D341Med (cell line): ENCODE measurements around the gene ARPC4.
"Not testable (repeated sequence)": the region's sequence is repeated elsewhere in the genome, so short reads cannot be mapped to it uniquely, and the experiment has no call there.

Source experiments
- DNase-seq: peaks from one replicate; pipeline ENCODE4 v3.0.0; 2012; ENCODE audit warnings: low spot score

The ARPC4 gene

DNA sequence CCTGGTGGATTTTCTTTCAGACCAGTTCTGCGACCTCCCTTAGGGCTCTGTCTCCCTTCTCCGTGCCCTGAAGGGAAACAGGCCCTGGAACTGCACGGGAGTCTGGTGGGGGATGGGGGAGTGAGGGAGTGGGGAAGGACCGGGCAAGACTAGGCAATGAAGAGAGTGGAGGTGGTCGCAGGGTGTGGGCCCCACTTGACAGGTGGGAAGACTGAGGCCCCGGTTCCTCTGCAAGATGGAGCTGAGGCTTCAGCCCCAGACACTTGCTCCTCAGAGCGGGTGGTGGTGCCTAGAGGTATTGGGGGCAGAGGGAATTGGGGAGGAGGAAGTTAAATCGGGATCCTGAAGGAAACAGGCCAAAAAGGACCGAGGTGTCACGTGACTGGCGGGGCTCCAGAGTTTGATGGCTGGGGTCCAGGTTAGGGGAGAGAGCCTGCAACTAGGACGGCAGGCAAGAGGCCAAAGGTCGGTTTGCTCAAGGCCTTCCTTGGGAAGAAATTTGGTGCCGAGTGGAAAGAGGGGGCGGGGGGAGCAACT lies 22.5 kb upstream of the ARPC4 start:
- no peak for DNase-seq

DNA sequence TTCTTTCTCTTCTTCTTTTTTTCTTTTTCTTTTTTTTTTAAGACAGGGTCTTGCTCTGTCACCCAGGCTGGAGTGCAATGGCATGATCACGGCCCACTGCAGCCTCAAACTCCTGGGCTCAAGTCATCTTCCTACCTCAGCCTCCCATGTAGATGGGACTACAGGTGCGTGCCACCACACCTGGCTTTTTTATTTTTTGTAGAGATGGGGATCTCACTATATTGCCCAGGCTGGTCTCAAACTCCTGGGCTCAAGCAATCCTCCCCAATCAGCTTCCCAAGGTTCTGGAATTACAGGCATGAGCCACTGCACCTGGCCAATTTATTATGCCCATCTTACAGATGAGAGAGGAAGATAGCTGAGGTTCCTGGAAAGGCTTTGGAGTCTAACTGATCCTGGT lies 21.9 kb upstream of the ARPC4 start:
- DNase-seq: not testable (repeated sequence)

DNA sequence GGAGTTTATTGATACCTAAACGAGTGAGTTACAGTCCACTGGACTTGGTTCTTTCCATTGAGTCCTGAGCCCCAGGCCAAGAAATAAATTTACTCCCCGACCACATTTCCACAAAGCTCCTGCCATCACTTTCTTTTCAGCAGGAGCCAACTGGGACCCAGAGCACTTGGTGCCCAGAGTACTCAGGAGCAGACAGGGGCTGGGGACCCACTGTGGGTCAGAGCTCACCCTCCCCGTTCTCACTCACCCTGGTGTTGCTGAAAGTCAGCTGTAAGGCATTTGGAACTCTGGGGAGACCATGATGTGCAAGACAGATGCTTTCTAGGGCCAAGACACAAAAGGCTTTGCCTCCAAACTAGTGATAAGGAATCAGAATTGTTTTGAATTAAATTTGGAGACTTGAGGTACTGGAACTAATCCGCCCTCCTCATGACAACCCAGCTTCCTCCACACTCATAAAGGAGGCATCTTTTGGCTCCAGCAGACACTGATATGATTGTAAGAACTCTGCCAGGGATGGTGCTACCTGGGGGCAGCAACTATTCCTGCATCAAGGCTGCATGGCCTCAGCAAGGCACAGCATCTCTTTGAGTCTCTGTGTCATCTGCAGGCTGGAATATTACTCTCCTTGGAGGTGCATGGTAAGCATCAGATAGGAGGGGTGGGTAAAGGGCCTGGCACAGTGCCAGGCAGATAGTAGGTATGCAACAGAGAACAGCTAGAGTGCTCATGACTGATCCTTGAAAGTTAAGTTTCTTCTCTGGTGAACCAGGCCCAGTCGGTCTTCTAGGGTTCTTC lies 15.8 kb upstream of the ARPC4 start:
- DNase-seq: no peak

DNA sequence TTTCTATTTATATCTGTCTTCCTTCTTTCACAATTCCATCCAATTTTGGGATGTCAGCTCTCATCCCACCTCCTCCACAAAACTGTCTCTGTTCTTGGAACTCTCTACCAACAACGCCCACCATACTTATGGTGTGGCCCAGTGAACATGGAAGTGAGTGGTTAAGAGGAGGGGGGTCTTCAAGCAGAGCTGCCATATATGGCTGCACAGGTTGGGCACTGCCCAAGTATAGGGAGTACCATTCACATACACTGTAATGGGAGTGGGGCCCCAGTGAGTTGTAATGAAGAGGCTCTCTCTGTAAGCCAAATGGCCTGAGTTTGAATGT lies 15.2 kb upstream of the ARPC4 start:
- no peak for DNase-seq

DNA sequence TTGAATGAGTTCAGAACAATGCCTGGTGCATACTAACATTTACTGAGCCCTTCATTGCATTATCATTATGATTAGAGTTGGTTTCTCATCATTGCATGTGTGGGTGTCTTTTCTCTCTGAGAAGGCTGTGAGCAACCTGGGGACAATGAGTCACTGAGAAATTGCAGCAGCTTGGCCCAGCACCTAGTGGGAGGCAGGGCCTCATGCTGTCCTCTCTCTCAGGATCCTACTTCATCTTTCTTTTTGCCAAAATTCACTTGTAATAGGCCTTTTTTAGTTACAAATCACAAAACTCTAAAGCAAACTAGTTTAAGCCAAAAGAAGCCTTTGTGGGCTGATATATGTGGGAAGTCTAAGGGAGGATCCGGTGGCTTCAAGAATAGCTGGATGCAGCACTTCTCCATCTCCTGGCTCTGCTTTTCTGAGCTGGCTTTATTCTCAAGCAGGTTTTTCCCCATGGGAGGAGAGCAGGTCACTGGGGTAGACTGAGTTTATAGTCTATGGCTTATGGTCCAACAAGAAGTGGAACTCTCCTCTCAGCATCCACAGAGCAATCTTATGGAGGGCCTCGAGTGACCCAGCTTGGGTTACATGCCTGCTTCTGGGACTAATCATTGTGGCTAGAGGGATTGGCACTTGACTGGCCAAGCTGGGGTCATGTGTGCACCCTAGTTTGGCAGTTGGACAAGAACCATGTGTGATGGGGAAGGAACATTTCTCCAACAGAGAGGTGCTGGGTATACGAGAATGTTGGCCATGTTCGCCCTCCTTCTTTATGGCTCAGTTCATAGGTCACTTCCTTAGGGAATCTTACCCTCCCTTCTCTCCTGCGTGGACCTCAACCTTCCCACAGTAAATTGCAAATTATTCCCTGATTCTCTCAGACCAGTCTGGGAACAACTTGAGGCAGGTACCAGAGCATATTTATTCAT lies 14.5 kb upstream of the ARPC4 start:
- DNase-seq: no peak

DNA sequence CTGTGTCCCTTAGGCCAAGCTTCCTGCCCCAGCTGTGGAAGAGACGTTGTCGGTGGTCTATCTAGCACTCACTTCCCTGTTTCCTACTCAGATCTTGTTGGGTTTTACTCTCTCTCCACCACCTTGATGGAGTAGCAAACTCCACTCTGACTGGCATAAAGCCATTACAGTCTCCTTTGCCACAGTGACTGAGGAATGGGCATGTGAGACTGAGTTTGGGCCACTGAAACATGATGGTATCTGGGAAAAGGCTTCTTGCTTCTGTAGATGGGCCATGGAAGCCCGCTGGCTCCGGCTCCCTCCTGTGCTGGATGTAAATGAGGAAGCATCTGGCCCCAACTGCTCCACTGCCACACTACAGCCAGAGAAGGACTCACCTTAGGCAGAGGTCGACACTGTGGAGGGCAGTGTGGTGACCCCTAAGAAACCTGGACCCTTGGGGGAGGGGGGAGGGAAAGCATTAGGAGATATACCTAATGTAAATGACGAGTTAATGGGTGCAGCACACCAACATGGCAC lies 13.7 kb upstream of the ARPC4 start:
- no peak for DNase-seq

DNA sequence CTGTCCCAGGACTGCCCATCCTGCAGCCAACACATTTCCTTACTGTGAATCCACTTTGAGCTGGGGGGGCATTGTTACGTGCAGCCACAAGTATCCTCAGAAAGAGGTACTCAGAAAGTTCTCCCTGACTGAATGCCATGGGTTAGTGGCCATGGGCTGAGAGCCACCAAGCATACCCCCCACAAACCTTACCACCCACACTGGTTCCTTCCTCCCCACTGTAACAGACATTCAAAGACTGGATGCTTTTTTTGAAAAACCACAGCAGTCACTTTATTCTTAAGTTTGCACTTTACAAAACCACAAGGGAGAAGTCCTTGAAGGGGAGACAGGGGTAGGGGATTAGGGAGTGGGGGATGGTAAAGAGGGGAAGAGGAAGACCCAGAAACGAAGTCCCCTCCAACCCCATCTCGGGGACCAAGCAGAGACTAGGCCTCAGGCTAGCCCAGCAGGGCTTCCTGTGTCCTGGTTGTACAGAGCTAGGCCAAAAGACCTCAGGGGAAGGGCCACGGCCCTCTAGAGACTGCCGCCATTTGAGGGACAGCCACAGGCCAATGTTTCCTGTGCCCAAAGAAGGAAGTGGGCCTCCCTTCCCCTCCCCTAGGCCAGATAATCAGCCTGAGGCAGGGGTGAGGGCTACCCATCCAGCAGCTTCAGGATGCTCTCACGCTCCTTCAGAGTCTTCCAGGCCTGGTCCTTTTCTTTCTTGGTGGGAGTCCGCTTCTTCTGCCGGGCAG lies 13.0 kb upstream of the ARPC4 start:
- DNase-seq: no peak

DNA sequence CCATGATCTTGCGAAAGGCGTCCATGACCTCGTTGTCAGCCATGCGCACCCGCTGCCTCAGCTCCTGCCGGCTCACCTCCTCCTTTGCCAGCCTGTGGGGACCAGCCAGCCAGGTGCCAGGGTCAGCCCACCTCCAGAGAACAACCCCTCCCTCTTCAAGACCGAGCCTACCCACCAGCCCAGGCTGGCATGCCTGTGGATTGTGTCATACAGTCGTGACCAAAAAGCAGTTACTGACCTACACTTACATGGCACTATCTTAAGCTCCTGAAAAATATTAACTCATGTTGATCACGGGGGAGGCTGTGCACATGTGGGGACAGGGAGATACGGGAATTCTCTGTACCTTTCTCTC lies 12.4 kb upstream of the ARPC4 start:
- no peak for DNase-seq

DNA sequence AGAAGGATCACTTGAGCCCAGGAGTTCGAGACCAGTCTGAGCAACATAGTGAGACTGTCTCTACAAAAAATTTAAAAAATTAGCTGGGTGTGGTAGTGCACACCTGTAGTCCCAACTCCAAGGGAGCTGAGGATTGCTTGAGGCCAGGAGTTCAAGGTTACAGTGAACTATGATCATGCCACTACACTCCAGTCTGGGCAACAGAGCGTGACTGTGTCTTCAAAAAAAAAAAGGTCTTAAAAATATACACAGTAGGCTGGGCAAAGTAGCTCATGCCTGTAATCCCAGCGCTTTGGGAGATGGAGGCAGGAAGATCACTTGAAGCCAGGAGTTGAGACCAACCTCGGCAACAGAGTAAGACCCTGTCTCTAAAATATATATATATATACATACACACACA lies 12.0 kb upstream of the ARPC4 start:
- no peak for DNase-seq

DNA sequence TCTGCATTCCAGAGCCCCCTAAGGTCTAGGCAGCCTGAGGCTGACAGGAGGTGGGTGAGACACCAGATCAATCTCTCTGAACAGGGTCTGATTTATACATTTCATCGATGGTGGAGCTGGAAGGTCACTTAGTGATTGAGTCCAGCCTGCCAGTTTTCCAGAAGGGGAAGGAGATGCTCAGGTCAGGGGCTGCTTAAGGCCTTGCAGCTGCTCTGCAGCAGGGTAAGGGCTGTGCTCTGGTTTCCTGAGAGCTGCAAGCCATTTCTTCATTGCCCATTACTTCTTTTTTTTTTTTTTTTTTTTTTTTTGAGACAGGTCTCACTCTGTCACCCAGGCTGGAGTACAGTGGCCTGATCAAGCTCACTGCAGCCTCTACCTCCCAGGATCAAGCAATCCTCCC lies 11.3 kb upstream of the ARPC4 start:
- DNase-seq: no peak

DNA sequence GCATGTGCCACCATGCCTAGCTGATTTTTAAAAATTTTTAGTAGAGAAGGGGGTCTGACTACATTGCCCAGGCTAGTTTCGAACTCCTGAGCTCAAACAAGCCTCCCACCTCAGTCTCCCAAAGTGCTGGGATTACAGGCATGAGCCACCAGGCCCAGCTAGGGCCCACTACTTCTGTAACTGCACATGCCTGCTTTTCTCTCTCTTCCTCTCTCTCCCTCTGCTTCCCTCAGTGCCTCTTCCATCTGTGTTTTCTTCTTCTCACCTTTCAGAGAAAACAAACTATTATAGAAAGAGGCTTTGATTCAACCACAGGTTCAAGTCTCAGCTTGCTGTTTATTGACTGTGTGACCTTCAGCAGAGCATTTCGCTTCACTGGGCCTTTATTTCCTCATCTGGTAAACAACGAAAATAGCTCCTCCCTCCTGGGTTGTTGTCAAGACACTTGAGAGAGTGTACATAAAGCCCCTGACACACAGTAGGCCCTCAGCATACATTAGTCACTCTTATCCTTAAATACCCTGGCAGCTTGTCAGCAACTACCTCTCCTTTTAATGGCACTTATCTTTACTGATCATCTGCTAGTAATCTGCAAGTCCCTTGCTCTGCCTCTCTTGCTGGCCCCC lies 10.8 kb upstream of the ARPC4 start:
- DNase-seq: no peak

DNA sequence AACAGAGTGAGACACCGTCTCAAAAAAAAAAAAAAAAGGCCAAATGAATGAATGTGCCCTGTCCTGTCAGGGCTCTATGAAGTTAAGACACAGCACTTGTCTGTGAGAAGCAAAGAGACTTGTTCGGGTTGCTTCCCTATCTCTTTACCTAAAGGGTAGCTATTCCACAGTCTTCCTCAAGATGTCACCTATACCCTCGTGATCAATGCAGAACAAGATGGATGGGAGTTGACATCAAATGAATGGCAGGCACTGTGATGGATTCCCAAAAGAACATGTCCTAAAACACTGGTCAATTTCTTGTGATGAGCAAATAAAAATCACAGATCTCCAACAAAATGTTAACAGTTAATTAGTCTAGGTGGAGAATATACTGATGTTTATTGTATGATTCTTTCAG lies 10.1 kb upstream of the ARPC4 start:
- no peak for DNase-seq

DNA sequence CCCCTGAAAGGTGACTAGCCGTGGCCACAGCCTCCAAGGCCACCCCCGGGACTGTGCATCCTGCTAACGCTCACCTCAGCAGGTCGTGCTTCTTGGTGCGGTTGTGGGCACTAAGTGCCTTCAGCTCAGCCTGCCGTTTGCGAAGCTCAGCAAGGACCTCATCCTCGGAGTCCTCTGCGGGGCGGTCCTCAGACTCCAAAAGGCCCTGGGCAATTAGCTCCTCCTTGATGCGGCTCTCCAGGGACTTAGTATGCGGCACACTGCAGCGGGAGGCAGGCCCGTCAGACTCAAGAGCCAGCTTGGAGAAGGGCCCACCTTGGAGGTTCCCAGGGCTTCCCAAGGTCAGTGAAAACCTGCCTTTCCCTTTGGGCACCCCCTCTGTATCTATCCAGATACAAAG lies 8.9 kb upstream of the ARPC4 start:
- no peak for DNase-seq

DNA sequence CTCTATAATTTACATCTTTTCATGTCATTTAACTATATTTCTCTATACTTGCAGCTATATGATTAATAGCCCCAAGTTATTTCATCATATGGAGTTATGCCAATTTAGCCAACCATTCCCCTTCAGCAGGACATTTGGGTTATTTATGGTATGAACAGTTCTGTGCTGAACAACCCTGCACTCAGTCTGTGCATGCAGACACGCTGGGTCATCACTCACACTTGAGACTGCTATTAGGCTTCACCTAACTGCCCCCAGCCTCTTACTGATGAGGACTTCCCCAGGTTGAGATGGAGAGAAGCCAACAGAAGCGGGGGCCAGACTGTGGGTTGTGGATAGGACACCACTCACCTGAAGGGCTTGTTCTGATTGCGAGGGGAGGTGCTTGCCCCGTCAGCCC lies 7.9 kb upstream of the ARPC4 start:
- no peak for DNase-seq

DNA sequence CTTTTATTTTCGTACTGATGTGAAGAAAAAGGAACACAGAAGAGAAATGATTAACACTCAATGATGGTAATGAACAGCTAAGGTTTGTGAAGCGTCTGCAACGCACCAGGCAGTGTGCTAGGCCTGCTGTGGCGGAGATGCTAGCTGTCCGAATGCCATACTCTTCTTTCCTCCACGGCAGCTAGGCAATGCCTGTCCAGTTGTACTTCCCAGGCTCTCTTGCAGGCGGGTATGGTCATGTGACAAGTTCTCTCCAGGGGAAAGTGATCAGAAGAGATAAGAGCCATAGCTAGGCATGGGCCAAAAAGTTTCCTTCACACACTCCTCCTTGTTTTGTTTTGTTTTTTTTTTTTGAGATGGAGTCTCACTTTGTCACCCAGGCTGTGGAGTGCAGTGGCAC lies 7.3 kb upstream of the ARPC4 start:
- no peak for DNase-seq

DNA sequence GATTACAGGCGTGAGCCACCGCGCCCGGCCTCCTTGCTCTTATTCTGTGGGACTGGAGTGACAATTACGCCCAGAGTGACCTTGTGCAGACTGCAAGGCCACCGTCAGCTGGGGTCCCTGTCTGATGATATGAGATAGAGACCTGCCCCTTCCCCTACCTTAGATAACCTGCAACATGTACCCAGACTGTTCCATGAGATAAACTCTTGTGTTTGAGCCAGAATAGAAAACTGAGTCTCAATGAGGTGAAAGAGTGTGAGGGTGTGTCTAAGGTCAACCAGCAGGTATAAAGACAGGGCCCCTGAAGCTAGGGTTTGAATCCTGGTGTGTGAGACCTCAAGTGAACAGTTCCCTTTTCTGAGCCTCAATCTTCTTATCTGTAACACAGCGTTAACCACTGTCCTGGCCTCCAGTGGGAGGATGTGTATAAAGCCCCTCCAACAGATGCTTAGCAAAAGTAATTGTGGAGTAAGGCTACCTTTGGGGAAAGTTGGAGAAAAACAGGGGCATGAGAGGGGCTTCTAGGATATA lies 6.6 kb upstream of the ARPC4 start:
- no peak for DNase-seq

DNA sequence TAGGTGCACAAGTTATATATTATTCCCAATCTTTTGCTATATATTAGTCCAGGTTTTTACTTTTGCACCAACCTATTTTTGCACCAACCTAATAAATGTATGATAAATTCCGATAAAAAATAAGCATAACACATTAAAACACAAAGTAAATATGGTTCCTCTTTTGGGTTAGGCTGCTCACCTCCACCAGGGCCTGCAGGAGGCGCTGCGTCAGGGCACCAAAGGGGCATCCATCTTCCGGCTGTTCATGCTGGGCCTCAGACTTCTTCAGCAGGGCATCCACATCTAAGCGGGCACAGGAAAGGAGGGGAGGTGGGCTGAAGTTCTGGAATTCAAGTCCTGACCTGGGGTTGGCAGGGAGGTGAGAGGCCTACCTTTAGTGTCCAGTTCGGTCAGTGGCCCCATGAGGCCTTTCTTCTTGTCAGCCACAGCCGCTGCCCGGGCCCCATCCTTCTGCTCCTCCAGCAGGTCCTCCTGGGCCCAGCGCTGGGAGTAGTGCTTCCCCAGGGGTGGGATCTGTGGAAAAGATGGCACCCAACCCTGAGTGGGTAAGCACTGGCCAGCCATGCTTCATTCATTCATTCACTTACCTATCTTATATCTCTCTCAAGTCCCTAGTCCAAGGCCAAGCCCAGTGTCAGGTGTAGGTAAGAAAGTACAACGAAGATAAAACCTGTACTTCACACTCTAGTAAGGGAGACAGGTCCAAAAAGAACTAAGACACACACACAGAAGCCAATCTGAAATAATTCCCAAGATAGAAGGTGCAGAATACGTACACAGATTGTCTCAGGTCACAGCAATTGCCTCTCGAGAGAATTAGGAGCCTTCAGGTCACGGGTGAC lies 5.8 kb upstream of the ARPC4 start:
- DNase-seq: no peak

DNA sequence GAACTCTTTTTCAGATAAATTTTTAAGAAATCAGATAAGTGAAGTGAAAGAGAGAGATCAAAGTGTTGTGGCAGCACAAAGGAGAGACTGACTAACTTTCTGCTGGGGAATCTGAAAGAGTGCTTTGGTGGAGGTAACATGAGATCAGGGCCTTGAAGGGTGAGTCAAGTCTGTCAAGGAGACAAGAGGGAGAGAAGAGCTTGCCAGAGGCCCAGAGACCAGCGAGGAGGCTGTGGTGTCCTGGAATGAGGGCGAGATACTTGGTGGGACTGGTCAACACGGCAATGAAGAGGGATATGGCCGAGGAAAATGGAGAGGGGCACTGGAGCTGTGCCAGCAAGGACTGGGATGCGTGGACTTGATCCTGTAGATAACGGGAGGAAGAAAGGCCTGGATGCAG lies 5.2 kb upstream of the ARPC4 start:
- no peak for DNase-seq

DNA sequence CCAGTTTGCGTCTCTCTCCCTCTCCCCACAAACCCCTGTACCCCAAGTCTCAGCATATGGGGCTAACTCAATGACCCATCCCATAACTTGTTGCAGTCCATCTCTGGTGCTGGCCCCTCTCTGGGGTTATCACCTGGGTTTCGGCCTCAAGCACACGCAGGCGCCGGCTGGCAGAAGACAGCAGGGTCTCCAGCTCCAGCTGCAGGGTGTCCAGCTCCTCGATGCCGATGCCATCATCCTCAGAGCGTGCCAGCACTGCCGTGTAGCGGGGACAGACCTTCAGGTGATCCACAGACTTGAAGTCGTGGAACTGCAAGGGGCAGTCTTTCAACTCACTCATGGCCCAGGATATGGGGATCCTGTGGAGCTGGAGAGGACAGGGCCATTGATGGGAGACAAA lies 1.8 kb upstream of the ARPC4 start:
- no peak for DNase-seq

DNA sequence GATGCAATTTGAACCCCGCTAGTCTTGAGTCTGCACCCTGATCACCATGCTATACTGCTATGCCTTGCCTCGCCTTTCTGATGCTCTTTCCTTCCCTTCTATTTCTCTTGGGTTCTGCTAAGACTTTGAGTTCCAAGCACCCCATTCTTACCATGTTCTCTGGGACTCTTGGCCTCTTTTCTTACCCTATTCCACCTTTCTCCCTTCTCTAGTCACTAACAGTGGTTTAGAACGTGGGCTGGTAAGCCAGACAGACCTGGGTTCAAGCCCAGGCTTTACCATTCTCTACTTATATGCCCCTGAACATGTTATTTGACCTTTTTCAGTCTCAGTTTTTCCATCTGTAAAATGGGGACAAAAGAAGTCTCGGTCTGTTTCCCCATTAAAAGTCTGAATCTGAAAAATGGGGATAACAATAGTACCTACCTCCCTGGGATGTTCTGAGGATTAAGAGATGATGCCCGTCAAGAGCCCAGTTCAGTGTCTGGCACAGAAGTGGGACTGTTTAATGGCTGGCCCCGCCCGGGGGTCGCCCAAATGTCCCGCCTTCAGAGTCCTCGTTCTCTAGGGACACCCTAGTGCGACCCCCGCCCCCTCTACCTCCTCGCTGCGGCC lies 985 bp upstream of the ARPC4 start:
- no peak for DNase-seq
